HL-60 (cell line): ENCODE measurements around the gene RALA.

ENCODE experiments used
- DNase-seq, 2 experiments: peaks; one replicate each; pipeline ENCODE4 v3.0.0-alpha.2; 2010 to 2020; ENCODE audit warnings: low read depth in 1 of 2, low spot score in 1 of 2
- H3K27ac ChIP-seq: fragments of 250-450 bp; sonication (Bioruptor Pico); replicated peaks from 2 replicates; pipeline ENCODE4 v1.5.1; 2020; ENCODE audit warnings: mild to moderate bottlenecking, moderate library complexity
- H3K27me3 ChIP-seq: fragments of 250-450 bp; sonication (Bioruptor Pico); 2 replicates; pipeline ENCODE4 v1.5.1; 2021; ENCODE audit warnings: mild to moderate bottlenecking, moderate library complexity; ENCODE audit not compliant: insufficient read depth, poor library complexity, severe bottlenecking
- H3K4me3 ChIP-seq: replicated peaks from 2 replicates; pipeline ENCODE4 v1.5.1; 2011; ENCODE audit warnings: mild to moderate bottlenecking, control low read depth, low read length; ENCODE audit not compliant: insufficient read depth
- GABPA ChIP-seq: IDR thresholded peaks from 2 replicates; pipeline ENCODE4 v1.6.1; 2012; ENCODE audit warnings: low read depth
- POLR2AphosphoS5 ChIP-seq: IDR thresholded peaks from 2 replicates; pipeline ENCODE4 v1.6.1; 2012; ENCODE audit warnings: low read depth
- SPI1 ChIP-seq: IDR thresholded peaks from 2 replicates; pipeline ENCODE4 v1.6.1; 2012; ENCODE audit warnings: low read depth, mild to moderate bottlenecking, borderline replicate concordance
- TF ChIP-seq, protein P1 (sequence below): IDR thresholded peaks from one replicate; pipeline ENCODE4 v1.5.1; 2011; ENCODE audit warnings: low read length, control low read depth, inconsistent platforms; ENCODE audit not compliant: insufficient read depth
- TF ChIP-seq, protein P2 (sequence below): IDR thresholded peaks from 2 replicates; pipeline ENCODE4 v1.6.1; 2012; ENCODE audit warnings: low read depth; ENCODE audit not compliant: insufficient replicate concordance

The RALA gene

DNA sequence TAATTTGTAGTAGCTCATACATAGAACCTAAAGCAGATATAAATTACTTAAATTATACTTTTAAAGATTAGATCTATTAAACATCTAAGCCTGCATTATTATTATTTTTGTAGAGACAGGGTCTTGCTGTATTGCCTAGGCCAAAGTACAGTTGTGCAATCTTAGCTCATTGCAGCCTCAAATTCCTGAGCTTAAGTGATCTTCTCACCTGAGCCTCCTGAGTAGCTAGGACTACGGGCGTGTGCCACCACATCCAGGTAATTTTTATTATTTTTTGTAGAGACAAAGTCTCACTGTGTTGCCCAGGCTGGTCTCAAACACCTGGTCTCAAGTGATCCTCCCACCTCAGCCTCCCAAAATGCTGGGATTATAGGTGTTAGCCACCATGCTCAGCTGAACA is 46.7 kb downstream of the RALA start:
- Histone ChIP-seq H3K27me3 (no peaks in the 10 kb centered on the region), H3K4me3 (no peak overlapping the region), H3K27ac (no peak overlapping the region)
- TF ChIP-seq, protein P1, sequence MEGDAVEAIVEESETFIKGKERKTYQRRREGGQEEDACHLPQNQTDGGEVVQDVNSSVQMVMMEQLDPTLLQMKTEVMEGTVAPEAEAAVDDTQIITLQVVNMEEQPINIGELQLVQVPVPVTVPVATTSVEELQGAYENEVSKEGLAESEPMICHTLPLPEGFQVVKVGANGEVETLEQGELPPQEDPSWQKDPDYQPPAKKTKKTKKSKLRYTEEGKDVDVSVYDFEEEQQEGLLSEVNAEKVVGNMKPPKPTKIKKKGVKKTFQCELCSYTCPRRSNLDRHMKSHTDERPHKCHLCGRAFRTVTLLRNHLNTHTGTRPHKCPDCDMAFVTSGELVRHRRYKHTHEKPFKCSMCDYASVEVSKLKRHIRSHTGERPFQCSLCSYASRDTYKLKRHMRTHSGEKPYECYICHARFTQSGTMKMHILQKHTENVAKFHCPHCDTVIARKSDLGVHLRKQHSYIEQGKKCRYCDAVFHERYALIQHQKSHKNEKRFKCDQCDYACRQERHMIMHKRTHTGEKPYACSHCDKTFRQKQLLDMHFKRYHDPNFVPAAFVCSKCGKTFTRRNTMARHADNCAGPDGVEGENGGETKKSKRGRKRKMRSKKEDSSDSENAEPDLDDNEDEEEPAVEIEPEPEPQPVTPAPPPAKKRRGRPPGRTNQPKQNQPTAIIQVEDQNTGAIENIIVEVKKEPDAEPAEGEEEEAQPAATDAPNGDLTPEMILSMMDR: no peak
- TF ChIP-seq GABPA: no peak
- TF ChIP-seq, protein P2, sequence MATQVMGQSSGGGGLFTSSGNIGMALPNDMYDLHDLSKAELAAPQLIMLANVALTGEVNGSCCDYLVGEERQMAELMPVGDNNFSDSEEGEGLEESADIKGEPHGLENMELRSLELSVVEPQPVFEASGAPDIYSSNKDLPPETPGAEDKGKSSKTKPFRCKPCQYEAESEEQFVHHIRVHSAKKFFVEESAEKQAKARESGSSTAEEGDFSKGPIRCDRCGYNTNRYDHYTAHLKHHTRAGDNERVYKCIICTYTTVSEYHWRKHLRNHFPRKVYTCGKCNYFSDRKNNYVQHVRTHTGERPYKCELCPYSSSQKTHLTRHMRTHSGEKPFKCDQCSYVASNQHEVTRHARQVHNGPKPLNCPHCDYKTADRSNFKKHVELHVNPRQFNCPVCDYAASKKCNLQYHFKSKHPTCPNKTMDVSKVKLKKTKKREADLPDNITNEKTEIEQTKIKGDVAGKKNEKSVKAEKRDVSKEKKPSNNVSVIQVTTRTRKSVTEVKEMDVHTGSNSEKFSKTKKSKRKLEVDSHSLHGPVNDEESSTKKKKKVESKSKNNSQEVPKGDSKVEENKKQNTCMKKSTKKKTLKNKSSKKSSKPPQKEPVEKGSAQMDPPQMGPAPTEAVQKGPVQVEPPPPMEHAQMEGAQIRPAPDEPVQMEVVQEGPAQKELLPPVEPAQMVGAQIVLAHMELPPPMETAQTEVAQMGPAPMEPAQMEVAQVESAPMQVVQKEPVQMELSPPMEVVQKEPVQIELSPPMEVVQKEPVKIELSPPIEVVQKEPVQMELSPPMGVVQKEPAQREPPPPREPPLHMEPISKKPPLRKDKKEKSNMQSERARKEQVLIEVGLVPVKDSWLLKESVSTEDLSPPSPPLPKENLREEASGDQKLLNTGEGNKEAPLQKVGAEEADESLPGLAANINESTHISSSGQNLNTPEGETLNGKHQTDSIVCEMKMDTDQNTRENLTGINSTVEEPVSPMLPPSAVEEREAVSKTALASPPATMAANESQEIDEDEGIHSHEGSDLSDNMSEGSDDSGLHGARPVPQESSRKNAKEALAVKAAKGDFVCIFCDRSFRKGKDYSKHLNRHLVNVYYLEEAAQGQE: no peak
- no peak for TF ChIP-seq SPI1
- TF ChIP-seq POLR2AphosphoS5: no peak
- DNase-seq: no peak

DNA sequence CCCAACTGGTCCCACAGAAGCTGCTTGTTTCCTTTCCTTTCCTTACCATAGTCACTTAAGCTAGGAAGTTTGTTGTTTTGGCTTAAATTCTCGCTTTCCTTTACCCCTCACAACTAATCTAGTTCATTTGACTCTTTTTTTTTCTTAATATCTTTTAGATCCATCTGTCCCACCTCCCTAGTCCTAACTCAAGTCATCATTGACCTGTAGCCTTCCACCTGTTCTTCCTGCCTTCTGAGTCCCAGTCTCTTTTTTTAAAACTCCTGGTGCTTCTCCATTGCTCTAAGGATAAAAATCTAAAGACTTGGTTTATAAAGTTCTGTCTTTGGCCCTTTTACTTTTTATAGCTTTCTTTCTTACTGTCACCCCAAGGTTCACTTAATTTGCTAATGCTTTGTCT is 47.6 kb downstream of the RALA start:
- Histone ChIP-seq H3K4me3 (no peak overlapping the region), H3K27ac (no peak overlapping the region), H3K27me3 (no peaks in the 10 kb centered on the region)
- no peak for DNase-seq
- TF ChIP-seq POLR2AphosphoS5 (no peak), GABPA (no peak), SPI1 (no peak)
- TF ChIP-seq, protein P1: no peak
- TF ChIP-seq, protein P2: no peak

DNA sequence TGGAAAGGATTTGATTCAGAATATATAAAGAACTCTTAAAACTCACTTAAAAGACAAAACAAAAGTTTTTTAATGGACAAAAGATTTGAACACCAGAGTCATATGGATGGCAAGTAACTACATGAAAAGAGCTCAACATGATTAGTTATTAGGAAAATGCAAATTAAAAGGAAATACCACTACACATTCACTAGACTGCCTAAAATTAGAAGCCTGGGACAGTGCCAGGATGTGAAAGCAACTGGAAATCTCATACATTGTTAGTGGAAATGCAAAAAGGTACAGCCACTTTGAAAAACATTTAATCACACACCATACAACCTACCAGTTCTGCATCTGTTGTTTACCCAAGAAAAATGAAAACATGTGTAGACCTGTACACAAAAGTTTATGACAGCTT is 48.8 kb downstream of the RALA start:
- no peak for DNase-seq
- Histone ChIP-seq H3K27ac (no peak overlapping the region), H3K27me3 (no peaks in the 10 kb centered on the region), H3K4me3 (no peak overlapping the region)
- TF ChIP-seq SPI1: no peak
- no peak for TF ChIP-seq GABPA
- TF ChIP-seq, protein P2: no peak
- no peak for TF ChIP-seq POLR2AphosphoS5
- TF ChIP-seq, protein P1: no peak
